Ectodermal cell (in vitro differentiated cells): ENCODE data around the gene OR2M4. TPM values are rescaled to one million over a fixed set of nuclear protein-coding genes. Genes with fewer than 3 reads are reported as not detected.

Source experiments
- H3K27ac ChIP-seq: 2 replicates; pipeline ENCODE4 v1.7.0; 2013; ENCODE audit warnings: mild to moderate bottlenecking, low read depth, low read length; ENCODE audit not compliant: insufficient read depth, poor library complexity, severe bottlenecking
- H3K27me3 ChIP-seq: 2 replicates; pipeline ENCODE4 v1.7.0; 2013; ENCODE audit warnings: mild to moderate bottlenecking, low read length; ENCODE audit not compliant: insufficient read depth, control insufficient read depth, poor library complexity, severe bottlenecking
- H3K36me3 ChIP-seq: one replicate; pipeline ENCODE4 v1.7.0; 2013; ENCODE audit warnings: low read length; ENCODE audit not compliant: control insufficient read depth, insufficient read depth
- H3K4me1 ChIP-seq: one replicate; pipeline ENCODE4 v1.7.0; 2013; ENCODE audit warnings: low read length; ENCODE audit not compliant: control insufficient read depth, insufficient read depth
- H3K4me3 ChIP-seq: 2 replicates; pipeline ENCODE4 v1.7.0; 2013; ENCODE audit warnings: low read depth, low read length, control low read depth; ENCODE audit not compliant: insufficient read depth
- H3K9me3 ChIP-seq: 2 replicates; pipeline ENCODE4 v1.7.0; 2013; ENCODE audit warnings: mild to moderate bottlenecking, low read length, moderate library complexity; ENCODE audit not compliant: control insufficient read depth
- WGBS, 2 experiments: methylation state at CpG; one replicate each; pipeline ENCODE4 v1.1.7; 2013; ENCODE audit warnings: missing lambda C conversion rate in 2 of 2; 5-methylcytosine and 5-hydroxymethylcytosine counted together
- polyA plus RNA-seq, 4 experiments: library from polyadenylated mRNA; stranded (reverse); fragments of 50-300 nt; gene quantifications; one replicate each; pipeline ENCODE4 v1.2.3, GENCODE V29; 2013

OR2M4 gene
- polyA plus RNA-seq (2013, experiment 1 of 4), result not detected
- not detected for polyA plus RNA-seq (2013, experiment 2 of 4)
- not detected for polyA plus RNA-seq (2013, experiment 3 of 4)
- not detected for polyA plus RNA-seq (2013, experiment 4 of 4)

- Histone ChIP-seq H3K27me3 (no peaks in the 10 kb centered on the region), H3K27ac (no peak within 1 kb of the TSS), H3K9me3 (peaks cover 16% of the 10 kb centered on the region), H3K4me1 (no peaks in the 10 kb centered on the region), H3K36me3 (no peaks in the 10 kb centered on the region), H3K4me3 (no peak within 1 kb of the TSS)
- WGBS, 2 experiments, result 45 to 55% methylated on average over 1 of the region's 2 CpGs
Measured at GRCh38 chr1:248231117-248231516, at the start of gene OR2M4. OR2M4 (plus strand) TSS chr1:248231417; CDS start chr1:248238929, 7,512 bp downstream.

GRCh38 chr1:248183996-248184395 is 47.2 kb upstream of the OR2M4 start:
- Histone ChIP-seq H3K4me3 (no peak overlapping the region), H3K9me3 (peaks cover 5% of the 10 kb centered on the region), H3K36me3 (no peaks in the 10 kb centered on the region), H3K4me1 (no peaks in the 10 kb centered on the region), H3K27me3 (no peaks in the 10 kb centered on the region), H3K27ac (no peak overlapping the region)
- WGBS, 2 experiments, result 50 to 66% methylated on average over 6 of the region's 7 CpGs

- no peaks in the 10 kb centered on the region for H3K4me1 ChIP-seq
- peaks cover 6% of the 10 kb centered on the region for H3K9me3 ChIP-seq
- WGBS, 2 experiments, result 56 to 61% methylated on average over 2 to 3 of the region's 3 CpGs
- H3K4me3 ChIP-seq, result no peak overlapping the region
- no peak overlapping the region for H3K27ac ChIP-seq
- no peaks in the 10 kb centered on the region for H3K27me3 ChIP-seq
- no peaks in the 10 kb centered on the region for H3K36me3 ChIP-seq
Measured at GRCh38 chr1:248187363-248187762, 43.9 kb upstream of the OR2M4 start.

DNA sequence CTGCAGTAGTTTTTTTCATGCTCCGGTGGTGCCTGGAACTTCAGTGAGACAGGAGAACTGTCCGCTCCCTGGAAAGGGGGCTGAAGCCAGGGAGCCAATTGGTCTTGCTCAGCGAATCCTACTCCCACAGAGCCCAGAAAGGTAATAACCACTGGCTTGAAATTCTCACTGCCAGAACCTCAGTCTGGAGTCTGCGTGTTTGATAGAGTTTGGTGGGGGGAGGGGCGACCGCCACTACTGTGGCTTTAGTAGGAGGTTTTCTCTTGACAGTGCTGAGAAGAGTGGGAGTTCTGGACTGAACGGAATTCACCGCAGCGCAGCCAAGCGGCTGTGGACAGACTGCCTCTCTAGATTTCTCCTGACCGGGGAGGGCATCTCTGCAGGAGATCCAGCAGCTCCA is 42.2 kb upstream of the OR2M4 start:
- 77 to 80% methylated on average over 11 of the region's 11 CpGs for WGBS, 2 experiments
- H3K9me3 ChIP-seq, result peaks cover 7% of the 10 kb centered on the region
- no peaks in the 10 kb centered on the region for H3K4me1 ChIP-seq
- H3K4me3 ChIP-seq, result no peak overlapping the region
- no peaks in the 10 kb centered on the region for H3K27me3 ChIP-seq
- H3K36me3 ChIP-seq, result no peaks in the 10 kb centered on the region
- H3K27ac ChIP-seq, result no peak overlapping the region

GRCh38 chr1:248194117-248194516 is 37.1 kb upstream of the OR2M4 start:
- H3K4me1 ChIP-seq, result no peaks in the 10 kb centered on the region
- no peak overlapping the region for H3K4me3 ChIP-seq
- H3K27ac ChIP-seq, result no peak overlapping the region
- H3K9me3 ChIP-seq, result peaks cover 7% of the 10 kb centered on the region
- no peaks in the 10 kb centered on the region for H3K27me3 ChIP-seq
- whole genome bisulfite sequencing, 2 experiments, result 27 to 60% methylated on average over 1 of the region's 1 CpG
- no peaks in the 10 kb centered on the region for H3K36me3 ChIP-seq

DNA sequence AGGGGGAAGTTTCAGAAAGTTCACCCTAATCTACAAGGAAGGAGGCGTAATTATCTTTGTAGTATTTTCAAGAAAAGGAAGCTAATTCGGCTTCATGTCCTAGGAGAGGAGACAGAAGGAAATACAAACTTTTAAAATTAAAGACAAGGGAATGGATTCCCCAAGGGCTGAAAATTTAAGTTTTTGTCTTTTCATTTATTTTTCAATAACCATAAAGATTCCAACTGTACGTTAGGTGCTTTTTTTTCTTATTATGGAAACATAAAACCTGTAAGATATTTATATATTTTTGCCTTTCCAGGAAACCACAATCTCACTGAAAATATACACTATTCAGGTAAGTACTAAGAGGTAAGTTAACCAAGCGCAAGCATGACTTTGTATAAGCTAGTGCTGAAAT is 34.3 kb upstream of the OR2M4 start, which contains the start of gene OR2M3:
Gene OR2M3, plus strand, starts transcription at position 301 of the 400 bp plus-strand sequence. CDS start 5,803 bp downstream, outside the sequence.
- no peak within 1 kb of the TSS for H3K4me3 ChIP-seq
- H3K4me1 ChIP-seq, result no peaks in the 10 kb centered on the region
- no peak within 1 kb of the TSS for H3K27ac ChIP-seq
- H3K36me3 ChIP-seq, result no peaks in the 10 kb centered on the region
- 83 to 93% methylated on average over 2 of the region's 4 CpGs for WGBS, 2 experiments
- no peaks in the 10 kb centered on the region for H3K27me3 ChIP-seq
- H3K9me3 ChIP-seq, result peaks cover 5% of the 10 kb centered on the region

DNA sequence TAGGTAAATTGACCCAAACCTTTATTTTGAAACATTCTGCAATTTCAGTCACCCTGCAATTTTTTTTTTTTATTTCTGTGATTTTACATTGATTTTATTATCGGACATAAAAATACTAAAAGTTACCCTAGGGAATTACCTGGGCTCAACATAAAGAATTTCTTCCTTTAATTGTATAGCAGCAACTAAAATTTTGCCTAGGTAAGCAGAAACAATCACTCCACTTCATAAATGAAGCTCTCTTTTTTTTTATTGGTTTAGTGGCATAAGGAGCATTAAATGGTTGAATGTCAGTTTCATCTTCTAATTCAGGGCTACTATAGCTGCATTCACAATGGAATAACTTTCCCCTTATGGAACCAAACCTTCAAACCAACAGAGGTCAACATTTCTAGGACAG is 15.3 kb upstream of the OR2M4 start:
- Histone ChIP-seq H3K4me1 (no peaks in the 10 kb centered on the region), H3K27me3 (no peaks in the 10 kb centered on the region), H3K36me3 (no peaks in the 10 kb centered on the region), H3K27ac (no peak overlapping the region), H3K9me3 (peaks cover 14% of the 10 kb centered on the region), H3K4me3 (no peak overlapping the region)
- WGBS, 2 experiments, result 100% methylated on average over 1 of the region's 1 CpG; no CpG with 5 or more reads in 1 of the 2 experiments

GRCh38 chr1:248225537-248225936 is 5.7 kb upstream of the OR2M4 start:
- Histone ChIP-seq H3K36me3 (no peaks in the 10 kb centered on the region), H3K27me3 (no peaks in the 10 kb centered on the region), H3K9me3 (peaks cover 6% of the 10 kb centered on the region), H3K4me1 (no peaks in the 10 kb centered on the region), H3K27ac (no peak overlapping the region), H3K4me3 (no peak overlapping the region)
- WGBS, 2 experiments, result 63 to 69% methylated on average over 1 of the region's 1 CpG

- H3K9me3 ChIP-seq, result peaks cover 18% of the 10 kb centered on the region
Measured at GRCh38 chr1:248229360-248229908, 1.8 kb upstream of the OR2M4 start.

GRCh38 chr1:248239478-248239877 is 8.3 kb downstream of the OR2M4 start:
- Histone ChIP-seq H3K4me3 (no peak overlapping the region), H3K36me3 (no peaks in the 10 kb centered on the region), H3K27me3 (no peaks in the 10 kb centered on the region), H3K9me3 (peaks cover 7% of the 10 kb centered on the region), H3K4me1 (no peaks in the 10 kb centered on the region), H3K27ac (no peak overlapping the region)
- WGBS, 2 experiments, result 87 to 91% methylated on average over 8 to 9 of the region's 9 CpGs

More at GRCh38 chr1:248229360-248229908, 1.8 kb upstream of the OR2M4 start:
- Histone ChIP-seq H3K36me3 (no peaks in the 10 kb centered on the region), H3K27me3 (no peaks in the 10 kb centered on the region), H3K4me3 (no peak overlapping the region), H3K27ac (no peak overlapping the region), H3K4me1 (no peaks in the 10 kb centered on the region)
- WGBS, 2 experiments, result 72% methylated on average over 6 of the region's 6 CpGs
